Right lobe of liver (tissue), 4 donors: Measurements from ENCODE around the gene CLMP.

Experiments used
- CTCF ChIP-seq, 4 donors: fragments of 200-600 bp in 3 of 4; fragments of 450-650 bp in 1 of 4; IDR thresholded peaks; one replicate each; pipeline versions ENCODE4 v1.5.1 to v1.8.0; 2016 to 2022; ENCODE audit warnings: antibody characterized with exemption in 4 of 4, mild to moderate bottlenecking in 2 of 4
- POLR2A ChIP-seq: fragments of 450-650 bp; IDR thresholded peaks from one replicate; pipeline ENCODE4 v1.6.1; 2017; ENCODE audit warnings: antibody characterized with exemption, mild to moderate bottlenecking
- donor health status: DM: no; HTN: no; CAD: no.
- donor health status: DM: no; HTN: no; CAD: no.
- donor health status: DM: no; HTN: yes; CAD: no.

DNA sequence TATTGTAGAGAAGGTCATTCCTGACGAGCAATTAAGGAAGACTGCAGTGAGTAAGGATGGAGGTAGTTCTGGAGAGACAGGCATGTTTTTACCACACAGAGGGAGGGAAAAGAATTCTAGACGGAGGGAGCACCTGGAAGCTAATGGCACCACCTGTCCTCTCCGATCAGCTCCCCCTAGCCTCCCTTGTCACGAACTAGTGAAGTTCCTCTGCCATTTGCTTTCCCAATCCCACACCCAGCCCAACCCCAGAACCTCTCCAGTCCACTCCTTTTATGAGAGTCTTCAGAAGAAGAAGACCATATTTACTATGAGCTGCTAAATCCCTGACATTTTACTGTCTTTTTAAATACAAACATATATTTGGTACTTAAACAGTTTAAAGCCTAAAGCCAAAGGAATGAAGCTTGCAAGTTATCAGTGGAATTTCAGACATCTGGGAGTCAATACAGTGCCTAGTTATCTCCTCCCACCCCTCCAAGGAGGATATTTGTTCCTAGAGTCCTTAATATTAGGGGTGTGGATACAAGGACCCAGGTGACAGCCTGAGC lies 87.0 kb downstream of the CLMP start:
- TF ChIP-seq CTCF (IDR thresholded peaks at IDR 0.05) (no peak), POLR2A (no peak)
